Measurements from ENCODE around the gene PIK3CD.

The PIK3CD gene

GRCh38 chr1:9691691-9692090, 40.2 kb downstream of the PIK3CD start:
- H3K4me2 ChIP-seq (ENCODE audit: low read length), result no peak overlapping the region
- peaks cover 4% of the 10 kb centered on the region; the same call in 1 of the 2 replicates for H3K36me3 ChIP-seq (ENCODE audit: insufficient read depth, low read length)
- H3F3A ChIP-seq (ENCODE audit: insufficient read depth, low read length), result no peaks in the 10 kb centered on the region; the same call in 1 of the 2 replicates
- H2AFZ ChIP-seq (ENCODE audit: low read length), result no peak overlapping the region
- no peaks in the 10 kb centered on the region for H3K27me3 ChIP-seq (ENCODE audit: insufficient read depth, low read length)
- H4K20me1 ChIP-seq (ENCODE audit: insufficient read depth, low read length), result no peaks in the 10 kb centered on the region
- H3K27ac ChIP-seq (ENCODE audit: low read depth, low read length, poor library complexity, severe bottlenecking), result no peak overlapping the region
- H3K4me1 ChIP-seq (ENCODE audit: insufficient read depth, low read length, severe bottlenecking), result peaks cover 32% of the 10 kb centered on the region
- TF ChIP-seq CTCF (IDR thresholded peaks at IDR 0.05; ENCODE audit: low read length) (no peak), EZH2 (IDR thresholded peaks at IDR 0.05; ENCODE audit: borderline replicate concordance, low read length) (no peak)
- H3K9ac ChIP-seq (ENCODE audit: low read length), result no peak overlapping the region
- H3K79me2 ChIP-seq (ENCODE audit: insufficient read depth, low read length), result no peaks in the 10 kb centered on the region
- H3K9me2 ChIP-seq (ENCODE audit: low read depth, low read length), result no peaks in the 10 kb centered on the region
- H3K4me3 ChIP-seq (ENCODE audit: low read depth, low read length, poor library complexity, severe bottlenecking), result no peak overlapping the region
- no peaks in the 10 kb centered on the region for H3K9me3 ChIP-seq (ENCODE audit: low read length)

- Histone ChIP-seq H3K79me2 (ENCODE audit: insufficient read depth, low read length) (no peaks in the 10 kb centered on the region), H3K36me3 (ENCODE audit: insufficient read depth, low read length) (peaks cover 4% of the 10 kb centered on the region; the same call in 1 of the 2 replicates), H3K4me2 (ENCODE audit: low read length) (no peak overlapping the region), H3K4me1 (ENCODE audit: insufficient read depth, low read length, severe bottlenecking) (no peaks in the 10 kb centered on the region), H3K9ac (ENCODE audit: low read length) (no peak overlapping the region), H3F3A (ENCODE audit: insufficient read depth, low read length) (no peaks in the 10 kb centered on the region), H3K9me2 (ENCODE audit: low read depth, low read length) (no peaks in the 10 kb centered on the region), H3K27me3 (ENCODE audit: insufficient read depth, low read length) (no peaks in the 10 kb centered on the region), H3K9me3 (ENCODE audit: low read length) (no peaks in the 10 kb centered on the region), H4K20me1 (ENCODE audit: insufficient read depth, low read length) (no peaks in the 10 kb centered on the region), H3K4me3 (ENCODE audit: low read depth, low read length, poor library complexity, severe bottlenecking) (no peak overlapping the region), H3K27ac (ENCODE audit: low read depth, low read length, poor library complexity, severe bottlenecking) (no peak overlapping the region), H2AFZ (ENCODE audit: low read length) (no peak overlapping the region)
- no peak for TF ChIP-seq EZH2 (IDR thresholded peaks at IDR 0.05; ENCODE audit: borderline replicate concordance, low read length)
- no peak for TF ChIP-seq CTCF (IDR thresholded peaks at IDR 0.05; ENCODE audit: low read length)
Measured at GRCh38 chr1:9696793-9697192, 45.3 kb downstream of the PIK3CD start.

- no peak overlapping the region for H3K4me3 ChIP-seq (ENCODE audit: low read depth, low read length, poor library complexity, severe bottlenecking)
- no peaks in the 10 kb centered on the region for H4K20me1 ChIP-seq (ENCODE audit: insufficient read depth, low read length)
- no peaks in the 10 kb centered on the region for H3K9me2 ChIP-seq (ENCODE audit: low read depth, low read length)
- H3K36me3 ChIP-seq (ENCODE audit: insufficient read depth, low read length), result peaks cover 12% of the 10 kb centered on the region
- H3K4me2 ChIP-seq (ENCODE audit: low read length), result no peak overlapping the region
- H3K4me1 ChIP-seq (ENCODE audit: insufficient read depth, low read length, severe bottlenecking), result peaks cover 7% of the 10 kb centered on the region
- H3K79me2 ChIP-seq (ENCODE audit: insufficient read depth, low read length), result no peaks in the 10 kb centered on the region
- H3K9me3 ChIP-seq (ENCODE audit: low read length), result 0 out of 2 replicates have a peak, but pooled peaks cover 2% of the 10 kb centered on the region
- no peak overlapping the region for H2AFZ ChIP-seq (ENCODE audit: low read length)
- no peak overlapping the region for H3K27ac ChIP-seq (ENCODE audit: low read depth, low read length, poor library complexity, severe bottlenecking)
- no peak overlapping the region for H3K9ac ChIP-seq (ENCODE audit: low read length)
- TF ChIP-seq EZH2 (IDR thresholded peaks at IDR 0.05; ENCODE audit: borderline replicate concordance, low read length) (no peak), CTCF (IDR thresholded peaks at IDR 0.05; ENCODE audit: low read length) (no peak)
- no peaks in the 10 kb centered on the region for H3F3A ChIP-seq (ENCODE audit: insufficient read depth, low read length)
- H3K27me3 ChIP-seq (ENCODE audit: insufficient read depth, low read length), result no peaks in the 10 kb centered on the region
Measured at GRCh38 chr1:9699361-9699760, 47.8 kb downstream of the PIK3CD start.

Measured in OCI-LY1 (cell line).